Mucosa of stomach (tissue), 1 donor: ENCODE results near the gene CSTB.

Experiments
- H3K27me3 ChIP-seq: one replicate; pipeline ENCODE4 v1.7.0; 2013; ENCODE audit warnings: mild to moderate bottlenecking, low read length; ENCODE audit not compliant: control insufficient read depth, insufficient read depth
- H3K36me3 ChIP-seq: one replicate; pipeline ENCODE4 v1.7.0; 2013; ENCODE audit warnings: low read length; ENCODE audit not compliant: control insufficient read depth, insufficient read depth
- H3K4me1 ChIP-seq: one replicate; pipeline ENCODE4 v1.7.0; 2013; ENCODE audit warnings: mild to moderate bottlenecking, low read length; ENCODE audit not compliant: control insufficient read depth, insufficient read depth
- H3K4me3 ChIP-seq: one replicate; pipeline ENCODE4 v1.7.0; 2013; ENCODE audit warnings: low read length
- H3K9ac ChIP-seq: one replicate; pipeline ENCODE4 v1.7.0; 2013; ENCODE audit warnings: mild to moderate bottlenecking, low read length, moderate library complexity
- H3K9me3 ChIP-seq: one replicate; pipeline ENCODE4 v1.7.0; 2013; ENCODE audit warnings: mild to moderate bottlenecking, low read length, moderate library complexity; ENCODE audit not compliant: control insufficient read depth
- donor health status: Pancreatic carcinoma.

Gene CSTB

DNA sequence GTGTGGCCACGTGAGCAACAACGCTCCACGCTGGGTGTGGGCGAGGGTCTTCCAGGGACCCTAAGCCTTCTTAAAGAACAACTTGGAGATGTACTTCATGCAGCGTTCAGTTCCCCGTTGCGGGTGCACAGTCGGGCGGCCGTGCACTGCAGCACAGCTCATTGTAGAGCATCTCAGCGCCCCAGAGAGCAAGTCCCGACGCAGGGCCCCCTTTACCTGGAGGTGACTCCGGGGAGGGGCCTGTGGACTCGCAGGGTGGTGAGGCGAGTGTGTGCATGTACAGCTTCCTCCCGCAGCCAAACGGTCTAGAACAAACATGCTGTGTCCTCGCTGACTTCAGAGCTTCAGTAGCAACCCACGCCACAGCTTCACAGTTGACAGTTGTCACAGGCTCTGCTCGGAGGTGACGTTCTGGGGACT, 32.7 kb upstream of the CSTB start:
- no peaks in the 10 kb centered on the region for H3K27me3 ChIP-seq
- H3K4me1 ChIP-seq = peaks cover 33% of the 10 kb centered on the region
- H3K36me3 ChIP-seq = no peaks in the 10 kb centered on the region
- H3K9me3 ChIP-seq = no peaks in the 10 kb centered on the region
- H3K9ac ChIP-seq = no peak overlapping the region
- no peak overlapping the region for H3K4me3 ChIP-seq

- no peaks in the 10 kb centered on the region for H3K27me3 ChIP-seq
- H3K4me1 ChIP-seq = peaks cover 32% of the 10 kb centered on the region
- H3K4me3 ChIP-seq = no peak overlapping the region
- H3K9me3 ChIP-seq = no peaks in the 10 kb centered on the region
- no peaks in the 10 kb centered on the region for H3K36me3 ChIP-seq
- no peak overlapping the region for H3K9ac ChIP-seq
Observed at GRCh38 chr21:43808367-43808766, 32.3 kb upstream of the CSTB start.

DNA sequence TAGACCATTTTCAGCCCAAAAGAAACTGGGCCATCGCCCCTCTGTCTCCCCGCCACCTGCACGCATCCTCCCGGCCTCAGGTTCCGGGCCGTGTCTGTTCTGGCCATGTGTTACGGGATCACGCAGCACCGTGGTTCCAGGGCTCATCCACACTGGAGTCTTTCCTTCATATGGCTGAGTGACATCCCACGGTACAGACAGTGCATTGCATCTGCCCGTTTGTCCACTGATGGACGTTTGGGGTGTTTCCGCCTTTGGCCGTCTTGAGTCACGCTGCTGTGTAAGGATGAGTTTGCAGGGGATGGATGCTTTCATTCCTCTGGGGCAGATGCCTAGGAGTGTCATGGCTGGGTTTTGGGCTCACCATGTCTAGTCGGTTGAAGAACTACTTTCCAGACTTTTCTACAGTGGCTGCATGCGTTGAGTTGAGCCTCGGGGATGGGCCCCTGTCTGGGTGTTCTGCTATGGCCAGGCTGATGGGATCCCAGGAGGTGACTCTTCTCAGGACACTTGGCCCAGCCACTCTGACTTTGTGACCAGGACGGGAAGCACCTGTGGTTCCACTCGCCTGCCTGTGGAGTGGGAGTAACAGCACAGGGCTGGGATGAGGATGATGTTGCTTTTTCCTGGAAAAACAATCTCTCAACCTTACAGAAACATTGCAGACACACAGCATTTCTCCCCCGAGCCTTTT, 30.1 kb upstream of the CSTB start:
- H3K9ac ChIP-seq = no peak overlapping the region
- H3K4me3 ChIP-seq = no peak overlapping the region
- H3K36me3 ChIP-seq = peaks cover 10% of the 10 kb centered on the region
- peaks cover 10% of the 10 kb centered on the region for H3K4me1 ChIP-seq
- H3K9me3 ChIP-seq = no peaks in the 10 kb centered on the region
- no peaks in the 10 kb centered on the region for H3K27me3 ChIP-seq

DNA sequence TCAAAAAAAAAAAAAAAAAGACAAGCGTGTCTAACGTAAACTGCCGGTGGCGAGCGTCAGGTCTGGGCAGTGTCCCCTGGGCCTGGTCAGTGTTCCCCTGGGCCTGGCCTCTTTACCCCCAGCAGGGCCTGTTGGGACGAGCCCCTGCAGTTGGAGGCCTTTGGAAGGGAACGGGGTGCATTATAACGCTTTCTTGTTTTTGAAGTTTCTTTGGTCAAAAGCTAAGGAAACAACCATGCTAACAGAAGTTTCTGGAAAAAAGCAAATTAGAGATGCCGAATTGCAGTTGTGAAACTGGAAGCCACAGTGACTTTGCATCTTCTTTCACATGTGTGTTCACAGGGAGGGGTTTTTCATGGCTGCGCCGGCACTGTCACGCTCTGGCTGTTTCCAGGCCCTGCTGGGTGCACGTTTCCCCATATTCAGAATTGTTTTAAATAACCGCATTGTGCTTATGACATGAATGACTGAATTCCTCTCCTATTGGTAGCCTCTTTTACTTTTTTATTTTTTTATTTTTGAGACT, 29.2 kb upstream of the CSTB start:
- Histone ChIP-seq H3K4me3 (no peak overlapping the region), H3K36me3 (peaks cover 10% of the 10 kb centered on the region), H3K27me3 (no peaks in the 10 kb centered on the region), H3K9me3 (no peaks in the 10 kb centered on the region), H3K9ac (no peak overlapping the region), H3K4me1 (peaks cover 2% of the 10 kb centered on the region)

- Histone ChIP-seq H3K27me3 (no peaks in the 10 kb centered on the region), H3K4me1 (no peaks in the 10 kb centered on the region), H3K36me3 (peaks cover 10% of the 10 kb centered on the region)
Observed at GRCh38 chr21:43803558-43804300, 27.6 kb upstream of the CSTB start.

DNA sequence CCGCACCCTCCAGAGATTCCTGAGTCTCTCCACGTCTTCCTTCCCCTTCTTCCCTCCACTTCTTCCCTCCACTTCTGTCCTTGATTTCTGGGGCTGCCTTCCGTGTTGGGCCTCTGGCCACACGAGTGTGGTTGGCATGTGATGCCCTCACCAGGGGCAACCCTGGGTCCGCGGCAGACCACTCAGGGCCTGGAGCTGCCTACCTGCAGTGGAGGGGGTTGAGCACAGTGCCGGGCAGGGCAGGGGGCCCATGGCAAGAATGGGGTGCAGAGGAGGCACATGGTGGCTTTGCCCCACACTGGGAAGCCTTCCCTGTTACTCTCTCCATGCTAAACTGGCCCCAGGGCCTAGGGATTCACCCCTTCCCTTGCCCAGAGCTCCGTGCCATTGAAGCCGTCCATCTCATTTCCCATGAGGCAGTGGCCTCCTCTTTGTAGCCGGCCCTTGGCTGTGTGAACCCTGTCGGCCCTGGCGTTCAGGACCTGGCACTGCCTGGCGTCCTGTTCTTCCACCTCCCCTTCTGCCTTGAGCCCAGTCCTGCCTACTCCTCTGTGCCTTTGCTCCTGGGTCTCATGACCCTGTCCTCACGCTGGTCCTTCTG, 26.7 kb upstream of the CSTB start:
- no peaks in the 10 kb centered on the region for H3K9me3 ChIP-seq
- no peak overlapping the region for H3K4me3 ChIP-seq
- peaks cover 10% of the 10 kb centered on the region for H3K36me3 ChIP-seq
- no peaks in the 10 kb centered on the region for H3K4me1 ChIP-seq
- no peaks in the 10 kb centered on the region for H3K27me3 ChIP-seq
- no peak overlapping the region for H3K9ac ChIP-seq

More at GRCh38 chr21:43803558-43804300, 27.6 kb upstream of the CSTB start:
- Histone ChIP-seq H3K4me3 (no peak overlapping the region), H3K9ac (no peak overlapping the region), H3K9me3 (no peaks in the 10 kb centered on the region)

DNA sequence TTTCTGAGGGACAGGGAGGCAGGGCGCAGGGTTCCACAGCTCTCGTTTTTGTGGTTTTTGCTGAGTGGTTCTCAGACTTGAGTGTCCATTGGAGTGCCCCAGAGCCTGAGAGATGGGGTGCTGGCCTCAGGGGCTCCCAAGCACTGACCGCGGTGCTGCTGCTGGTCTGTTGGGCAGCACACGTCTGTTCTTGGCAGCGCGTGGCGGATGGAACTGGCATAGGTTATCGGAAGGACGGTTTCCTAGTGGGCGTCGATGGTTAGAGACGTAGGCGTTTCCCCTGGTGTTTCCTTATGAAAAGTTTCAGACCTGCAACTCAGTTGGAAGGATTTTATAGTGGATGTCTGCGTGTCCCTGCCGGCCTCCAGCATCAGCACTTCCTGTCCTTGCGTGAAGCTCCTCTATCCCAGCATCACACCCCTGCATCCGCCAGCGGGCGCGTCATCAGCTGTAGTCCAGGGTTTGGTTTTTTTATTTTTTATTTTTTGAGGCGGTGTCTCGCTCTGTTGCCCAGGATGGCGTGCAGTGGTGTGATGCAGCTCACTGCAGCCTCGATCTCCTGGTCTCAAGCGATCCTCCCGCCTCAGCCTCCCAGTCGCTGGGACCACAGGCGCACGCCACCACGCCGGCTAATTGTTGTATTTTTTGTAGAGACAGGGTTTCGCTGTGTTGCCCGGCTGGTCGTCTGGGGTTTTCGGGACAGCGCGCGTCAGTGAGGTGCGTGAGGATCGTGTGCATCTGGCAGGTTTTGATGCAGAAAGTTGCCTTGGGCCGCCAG, 25.1 kb upstream of the CSTB start:
- no peak overlapping the region for H3K4me3 ChIP-seq
- H3K36me3 ChIP-seq = peaks cover 16% of the 10 kb centered on the region
- no peaks in the 10 kb centered on the region for H3K27me3 ChIP-seq
- no peaks in the 10 kb centered on the region for H3K9me3 ChIP-seq
- H3K4me1 ChIP-seq = no peaks in the 10 kb centered on the region
- H3K9ac ChIP-seq = no peak overlapping the region

- Histone ChIP-seq H3K4me3 (no peak overlapping the region), H3K36me3 (peaks cover 16% of the 10 kb centered on the region), H3K9me3 (no peaks in the 10 kb centered on the region), H3K9ac (no peak overlapping the region), H3K27me3 (no peaks in the 10 kb centered on the region), H3K4me1 (no peaks in the 10 kb centered on the region)
Observed at GRCh38 chr21:43800566-43800965, 24.5 kb upstream of the CSTB start.

- Histone ChIP-seq H3K4me1 (no peaks in the 10 kb centered on the region), H3K9ac (no peak overlapping the region), H3K4me3 (no peak overlapping the region), H3K27me3 (no peaks in the 10 kb centered on the region), H3K36me3 (peaks cover 16% of the 10 kb centered on the region), H3K9me3 (no peaks in the 10 kb centered on the region)
Observed at GRCh38 chr21:43800124-43800523, 24.0 kb upstream of the CSTB start.

- H3K9ac ChIP-seq = no peak overlapping the region
- H3K9me3 ChIP-seq = no peaks in the 10 kb centered on the region
- H3K36me3 ChIP-seq = peaks cover 16% of the 10 kb centered on the region
- H3K27me3 ChIP-seq = no peaks in the 10 kb centered on the region
- H3K4me3 ChIP-seq = no peak overlapping the region
- H3K4me1 ChIP-seq = no peaks in the 10 kb centered on the region
Observed at GRCh38 chr21:43799301-43799840, 23.3 kb upstream of the CSTB start.

DNA sequence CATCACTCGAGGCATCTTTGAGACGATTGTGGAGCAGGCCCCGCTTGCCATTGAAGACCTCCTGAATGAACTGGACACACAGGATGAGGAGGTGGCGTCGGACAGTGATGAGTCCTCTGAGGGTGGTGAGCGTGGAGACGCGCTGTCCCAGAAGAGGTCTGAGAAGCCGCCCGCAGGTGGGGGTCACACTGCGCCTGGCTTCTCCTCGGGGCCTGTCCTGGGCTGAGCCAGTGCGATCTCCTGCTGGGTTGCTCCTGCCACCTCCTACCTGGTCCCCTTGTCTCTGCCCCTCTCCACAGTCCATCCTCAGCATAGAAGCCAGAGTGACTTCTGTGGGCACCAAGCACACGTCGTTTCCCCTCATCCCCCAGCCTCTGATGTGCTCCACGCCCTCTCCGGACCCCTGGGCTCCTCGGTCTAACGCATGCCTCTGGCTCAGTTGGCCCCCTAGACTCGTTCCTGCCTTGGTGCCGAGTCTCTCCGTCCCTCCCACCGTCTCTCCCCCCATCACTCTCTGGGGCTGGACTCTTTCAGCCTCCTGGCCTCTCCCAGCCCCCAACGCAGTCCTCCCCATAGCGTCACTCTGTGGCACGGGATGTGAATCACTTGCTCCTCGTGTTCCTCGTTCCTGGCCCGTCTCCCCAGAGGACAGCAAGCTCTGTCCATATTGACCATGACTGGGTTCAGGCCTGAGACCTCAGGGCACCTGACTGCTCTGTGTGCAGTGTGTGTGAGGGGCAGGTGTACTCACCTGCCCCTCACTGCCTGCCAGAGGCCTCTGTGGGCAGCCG, 22.0 kb upstream of the CSTB start:
- Histone ChIP-seq H3K4me3 (no peak overlapping the region), H3K27me3 (no peaks in the 10 kb centered on the region), H3K4me1 (no peaks in the 10 kb centered on the region), H3K9me3 (no peaks in the 10 kb centered on the region), H3K9ac (no peak overlapping the region), H3K36me3 (peaks cover 22% of the 10 kb centered on the region)
